HG02840 (cell line): ENCODE measurements around the gene ELFN1.

Source experiments
- ATAC-seq: cut with Tn5 transposase; IDR thresholded peaks from one replicate; pipeline ENCODE4 v1.9.1; 2021; ENCODE audit warnings: mild to moderate bottlenecking, moderate library complexity, moderate number of reproducible peaks; ENCODE audit not compliant: unreplicated experiment, low FRiP score

The ELFN1 gene

DNA sequence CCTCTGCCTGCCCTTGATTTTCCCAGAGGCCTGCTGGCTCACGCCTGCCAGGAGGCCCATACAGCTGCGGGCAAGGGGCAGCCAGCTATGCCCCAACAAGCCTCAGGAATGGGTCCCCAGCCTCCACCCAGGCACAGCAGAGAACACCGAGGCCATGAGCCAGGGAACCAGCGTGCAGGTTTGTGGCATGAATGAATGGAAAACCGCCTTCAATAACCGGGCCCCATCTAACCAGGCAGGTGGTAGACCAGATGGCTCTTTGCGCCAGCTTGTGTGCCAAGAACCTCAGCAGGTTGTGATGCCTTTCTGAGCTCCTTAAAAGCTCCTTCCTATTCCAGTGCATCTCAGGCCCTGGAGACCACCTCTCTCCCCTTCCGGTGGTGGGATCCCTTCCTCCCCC lies 50.2 kb downstream of the ELFN1 start:
- no peak for ATAC-seq

GRCh38 chr7:1721047-1721690 lies 51.1 kb downstream of the ELFN1 start:
- ATAC-seq, result no peak

- ATAC-seq, result no peak
These were observed 53.2 kb downstream of the ELFN1 start for GRCh38 chr7:1723254-1723653.

- ATAC-seq, result no peak
These were observed 54.2 kb downstream of the ELFN1 start for GRCh38 chr7:1724118-1724910.

DNA sequence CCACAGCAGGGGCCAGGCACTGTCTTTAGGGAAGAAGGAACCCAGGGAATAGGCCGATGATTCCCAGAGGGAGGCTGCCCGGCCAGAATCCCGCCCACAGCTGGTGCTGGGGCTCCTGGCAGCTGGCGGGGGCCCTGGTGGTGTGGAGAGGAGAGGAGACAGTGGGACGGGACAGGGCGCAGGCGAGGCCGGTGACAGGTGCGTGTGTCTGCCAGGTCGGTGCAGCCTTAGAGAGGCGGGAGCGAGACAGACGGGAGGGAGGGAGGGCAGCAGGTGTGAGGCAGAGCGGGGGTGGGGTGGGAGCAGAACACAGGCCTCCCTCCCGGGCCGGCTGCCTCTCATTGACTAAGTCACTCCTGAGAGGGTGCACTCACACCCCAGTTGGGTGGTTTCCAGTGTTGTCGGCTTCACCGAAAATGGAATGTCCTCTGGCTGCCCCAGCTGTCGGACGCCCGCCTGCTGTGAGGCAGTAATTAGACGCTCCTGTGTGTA lies 55.2 kb downstream of the ELFN1 start:
- ATAC-seq, result no peak

GRCh38 chr7:1725766-1726630 lies 55.9 kb downstream of the ELFN1 start:
- no peak for ATAC-seq

DNA sequence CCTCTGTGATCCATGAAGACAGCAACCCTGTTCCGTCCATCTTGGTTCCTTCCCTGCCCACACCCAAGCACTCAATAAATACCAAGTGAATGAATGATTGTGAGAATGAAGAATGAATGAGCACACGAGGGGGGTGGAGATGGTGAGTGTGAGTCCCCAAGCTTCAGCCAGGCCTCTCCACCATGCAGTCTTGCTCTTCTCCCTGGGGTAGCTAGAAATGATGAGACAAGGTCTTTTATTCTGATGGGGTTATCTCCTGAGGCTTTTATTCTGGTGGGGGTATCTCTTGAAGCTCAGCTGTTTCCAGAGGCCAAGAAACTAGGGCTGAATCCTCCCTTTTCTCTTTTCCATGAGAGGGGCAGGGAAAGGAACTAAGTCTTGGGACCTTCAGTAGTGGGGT lies 57.0 kb downstream of the ELFN1 start:
- no peak for ATAC-seq

DNA sequence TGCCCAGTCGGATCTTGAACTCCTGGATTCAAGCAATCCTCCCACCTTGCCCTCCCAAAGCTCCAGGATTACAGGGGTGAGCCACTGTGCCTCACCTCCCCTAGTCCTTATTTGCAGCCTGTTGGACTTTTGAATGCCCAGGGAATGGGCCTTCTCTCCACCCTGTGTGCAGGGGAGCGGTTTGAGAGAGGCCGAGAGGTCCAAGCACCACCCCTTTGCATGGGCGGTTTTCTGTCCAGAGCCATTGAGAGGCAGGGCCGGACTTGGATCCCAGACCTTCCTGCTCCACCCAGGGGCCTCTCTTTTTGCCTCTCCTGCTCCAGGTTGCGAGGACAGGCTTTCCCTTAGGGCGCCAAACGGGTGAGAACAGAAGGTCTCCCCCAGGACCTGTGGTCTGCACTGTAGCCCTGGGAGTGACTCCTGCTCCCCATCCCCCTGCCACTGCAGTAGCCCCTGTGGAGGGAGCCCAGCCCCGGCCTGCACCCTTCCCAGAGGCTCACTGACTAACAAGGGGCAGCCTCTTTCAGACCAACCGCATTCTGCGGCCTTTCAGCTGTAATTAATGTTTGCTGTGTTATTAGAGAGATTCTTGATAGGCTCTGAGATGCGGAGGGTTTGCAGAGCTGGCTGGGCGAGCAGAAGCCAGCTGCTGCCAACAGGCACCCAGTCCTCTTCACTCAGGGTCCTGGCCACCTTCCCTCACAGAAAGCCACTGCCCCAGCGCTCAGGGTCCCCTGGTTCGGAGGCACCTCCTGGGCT lies 57.9 kb downstream of the ELFN1 start:
- ATAC-seq, result no peak

DNA sequence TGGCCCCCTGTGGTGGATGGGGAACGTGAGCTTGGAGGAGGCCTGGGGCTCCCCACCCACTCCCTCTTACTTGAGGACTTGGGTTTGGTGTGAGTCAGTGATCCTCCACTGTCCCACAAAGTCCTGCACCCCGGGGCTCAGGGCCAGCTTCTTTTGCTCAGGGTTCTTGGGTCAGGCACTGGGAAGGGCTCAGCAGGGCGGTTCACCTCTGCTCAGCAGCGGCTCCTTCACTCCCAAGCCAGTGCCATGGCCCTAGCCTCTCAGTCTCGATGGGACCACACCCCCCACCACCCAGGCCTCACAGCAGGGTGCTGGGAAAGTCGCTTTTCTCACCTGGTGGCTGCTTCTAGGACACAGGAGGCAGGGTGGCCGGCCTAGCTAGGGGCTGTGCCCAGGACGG lies 59.1 kb downstream of the ELFN1 start:
- ATAC-seq, result no peak

GRCh38 chr7:1729773-1730172 lies 59.7 kb downstream of the ELFN1 start:
- ATAC-seq, result no peak

DNA sequence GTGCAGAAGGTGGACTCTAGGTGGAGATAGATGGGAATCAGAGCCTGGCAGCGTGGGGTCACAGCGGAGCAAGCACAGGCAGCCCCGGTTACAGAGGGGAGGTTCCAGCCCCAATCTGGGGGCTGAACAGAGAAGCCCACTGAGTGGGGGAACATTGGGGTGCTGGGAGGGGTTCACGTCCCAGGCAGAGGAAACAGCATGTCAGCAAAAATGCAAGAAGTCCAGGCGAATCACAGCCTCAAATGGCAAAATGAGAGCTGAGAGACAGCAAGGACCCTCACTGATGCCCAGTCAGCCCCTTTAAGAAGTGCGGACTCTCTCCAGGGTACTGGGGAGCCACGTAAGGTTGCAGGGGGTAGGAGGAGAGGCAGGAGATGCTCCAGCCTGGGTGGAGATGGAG lies 62.0 kb downstream of the ELFN1 start:
- no peak for ATAC-seq

GRCh38 chr7:1732645-1733044 lies 62.6 kb downstream of the ELFN1 start:
- ATAC-seq, result no peak

DNA sequence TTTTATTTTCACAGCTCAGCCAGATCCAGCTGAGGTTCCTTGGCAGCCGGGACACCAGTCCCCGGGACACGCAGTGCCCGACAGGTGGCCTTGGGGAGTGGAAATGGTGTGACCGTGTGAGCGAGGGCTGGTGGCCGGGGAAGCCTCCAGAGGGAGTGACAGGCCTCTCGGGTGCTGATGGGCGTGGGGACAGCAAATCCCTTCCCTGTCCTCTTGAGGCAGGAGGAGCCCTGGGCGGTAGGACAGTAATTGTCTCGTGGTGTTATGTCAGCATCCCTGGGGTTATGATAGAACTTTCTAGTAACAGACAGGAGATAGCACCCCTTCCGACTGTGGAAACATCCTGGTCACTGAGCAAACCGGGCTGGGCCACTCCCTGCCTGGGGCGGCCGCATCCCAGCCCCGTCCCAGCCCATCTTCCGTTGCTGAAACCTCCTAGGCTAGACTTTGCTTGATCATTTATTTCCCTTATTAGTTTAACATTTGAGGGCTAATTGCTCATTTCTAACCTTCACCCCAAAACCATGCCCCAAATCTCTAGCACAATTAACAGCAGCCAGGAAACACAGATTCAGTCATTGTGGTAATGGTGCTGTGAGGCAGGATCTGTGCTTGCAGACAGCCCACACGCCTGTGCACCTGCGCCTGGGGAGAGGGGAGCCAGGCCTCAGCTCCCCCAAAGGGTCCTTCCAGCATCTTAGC lies 63.3 kb downstream of the ELFN1 start:
- ATAC-seq, result no peak

- no peak for ATAC-seq
These were observed 64.0 kb downstream of the ELFN1 start for GRCh38 chr7:1733908-1734730.

GRCh38 chr7:1735262-1735661 lies 65.2 kb downstream of the ELFN1 start:
- no peak for ATAC-seq

DNA sequence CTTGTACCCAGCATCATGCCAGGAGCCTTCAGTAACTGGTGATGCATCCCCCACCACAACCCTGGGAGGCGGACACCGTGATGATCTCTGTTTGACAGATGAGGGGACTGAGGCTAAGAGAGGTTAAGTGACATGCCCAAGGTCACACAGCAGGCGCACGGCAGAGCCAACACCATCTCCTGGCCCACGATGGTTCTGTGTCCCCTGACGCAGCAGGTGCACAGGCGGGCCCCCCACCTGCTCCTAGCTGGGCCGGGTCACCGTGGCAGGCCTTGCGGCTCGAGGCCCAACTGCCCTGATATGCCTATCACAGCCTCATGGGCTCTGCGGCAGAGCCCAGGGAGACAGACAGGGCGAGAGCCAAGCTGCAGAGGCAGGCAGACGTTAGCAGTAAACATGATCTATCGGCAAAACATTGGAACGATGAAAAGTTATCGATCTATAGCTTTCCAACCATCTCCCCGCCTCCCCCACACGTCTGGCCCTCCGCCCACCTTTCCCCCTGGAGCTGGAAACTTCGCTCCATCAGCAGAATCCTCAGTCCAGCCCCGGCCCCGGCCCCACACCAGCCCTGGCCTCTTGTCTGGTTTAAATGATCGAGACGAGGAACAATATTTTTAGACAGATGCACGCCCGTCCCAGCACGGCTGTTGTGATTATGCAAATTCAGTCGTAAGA lies 65.9 kb downstream of the ELFN1 start:
- no peak for ATAC-seq

DNA sequence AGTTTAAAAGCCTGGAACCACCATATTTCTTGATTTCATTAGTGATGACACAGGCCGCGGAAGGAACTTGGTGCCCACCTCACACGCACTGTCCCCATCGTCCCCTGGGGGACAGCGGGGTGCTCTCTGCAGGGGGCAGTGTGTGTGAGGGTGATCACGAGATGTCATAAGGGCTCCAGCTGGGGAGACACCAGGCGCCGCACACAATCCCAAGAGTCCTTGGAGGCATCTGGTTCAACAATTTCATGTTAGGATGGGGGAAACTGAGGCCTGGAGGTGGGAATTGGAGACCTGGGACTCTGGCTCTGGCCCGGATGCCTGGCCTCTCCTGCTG lies 66.4 kb downstream of the ELFN1 start:
- no peak for ATAC-seq

DNA sequence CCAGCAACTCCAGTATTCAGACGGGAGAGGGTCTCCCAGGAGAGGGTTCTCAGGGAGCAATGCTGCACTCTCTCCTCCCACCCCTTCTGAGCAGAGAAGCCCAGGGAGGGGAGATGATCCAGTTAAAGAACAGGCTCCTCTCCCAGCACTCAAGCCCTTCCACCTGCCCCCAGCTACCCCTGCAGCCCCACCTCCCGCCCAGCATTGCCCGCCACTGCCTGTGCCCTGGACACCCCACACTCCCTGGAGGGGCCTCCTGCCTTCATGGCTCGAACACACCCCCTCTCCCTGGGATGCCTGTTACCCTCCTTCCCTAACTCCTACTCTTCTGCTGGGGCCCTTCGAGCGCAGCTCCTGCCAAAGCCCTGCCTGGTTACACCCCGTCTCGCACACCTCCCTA lies 66.8 kb downstream of the ELFN1 start:
- no peak for ATAC-seq

DNA sequence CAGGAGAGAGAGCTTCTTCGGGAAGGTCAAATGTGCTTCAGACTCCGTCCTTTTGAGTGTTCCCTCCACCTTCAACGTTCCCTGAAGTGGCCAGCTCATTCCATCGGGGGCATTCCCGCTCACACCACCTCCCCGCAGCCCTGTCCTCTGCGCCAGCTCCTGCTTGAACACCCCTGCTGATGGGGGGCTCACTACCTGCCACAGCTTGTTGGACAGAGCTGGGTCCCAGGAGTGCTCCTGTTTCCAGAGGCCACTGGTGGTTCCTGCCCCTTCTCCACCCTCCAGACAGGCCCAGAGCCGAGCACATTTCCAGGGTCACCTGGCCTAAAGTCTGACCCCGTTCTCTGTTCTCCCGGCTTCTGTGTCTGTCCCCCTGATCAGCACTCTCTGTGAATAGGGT lies 67.4 kb downstream of the ELFN1 start:
- no peak for ATAC-seq
